Immature natural killer cell (primary cell): Measurements from ENCODE around the gene CARMIL1. TPM values are rescaled to one million over a fixed set of nuclear protein-coding genes. Genes with fewer than 3 reads are reported as not detected.

ENCODE experiments used
- DNase-seq, 3 donors: peaks; one replicate each; pipeline ENCODE4 v3.0.0; 2022; ENCODE audit warnings: mixed read lengths in 1 of 3
- H3K27ac Mint-ChIP-seq, 6 donors: one replicate each; pipeline ENCODE4 v1.8.0; 2020; ENCODE audit warnings: mixed read lengths in 6 of 6, mild to moderate bottlenecking in 5 of 6, inconsistent platforms in 4 of 6, moderate library complexity in 3 of 6
- H3K27me3 Mint-ChIP-seq, 3 donors: one replicate each; pipeline ENCODE4 v1.8.0; 2020 to 2021; ENCODE audit warnings: low read depth in 3 of 3, mild to moderate bottlenecking in 3 of 3, mixed read lengths in 3 of 3, moderate library complexity in 3 of 3, inconsistent platforms in 1 of 3
- H3K36me3 Mint-ChIP-seq, 3 donors: one replicate each; pipeline ENCODE4 v1.8.0; 2020; ENCODE audit warnings: mixed read lengths in 3 of 3, inconsistent platforms in 2 of 3, mild to moderate bottlenecking in 2 of 3
- H3K4me1 Mint-ChIP-seq, 2 donors: one replicate each; pipeline ENCODE4 v1.8.0; 2020; ENCODE audit warnings: inconsistent platforms in 2 of 2, mild to moderate bottlenecking in 2 of 2, mixed read lengths in 2 of 2, moderate library complexity in 1 of 2
- H3K4me3 Mint-ChIP-seq, 5 donors: one replicate each; pipeline ENCODE4 v1.8.0; 2020; ENCODE audit warnings: mild to moderate bottlenecking in 5 of 5, mixed read lengths in 5 of 5, inconsistent platforms in 3 of 5, moderate library complexity in 3 of 5
- H3K9me3 Mint-ChIP-seq, 6 donors: one replicate each; pipeline ENCODE4 v1.8.0; 2020; ENCODE audit warnings: mild to moderate bottlenecking in 6 of 6, mixed read lengths in 6 of 6, inconsistent platforms in 4 of 6, moderate library complexity in 3 of 6
- polyA plus RNA-seq, 3 donors: library from polyadenylated mRNA; unstranded; fragments of 300-500 nt; fragmentation: Illumina TruSeq; gene quantifications; one replicate each; pipeline ENCODE4 v1.2.3, GENCODE V29; 2021

Gene CARMIL1
- polyA plus RNA-seq, 3 donors from 2014 or later, result 0.12 TPM; not detected in 2

DNA sequence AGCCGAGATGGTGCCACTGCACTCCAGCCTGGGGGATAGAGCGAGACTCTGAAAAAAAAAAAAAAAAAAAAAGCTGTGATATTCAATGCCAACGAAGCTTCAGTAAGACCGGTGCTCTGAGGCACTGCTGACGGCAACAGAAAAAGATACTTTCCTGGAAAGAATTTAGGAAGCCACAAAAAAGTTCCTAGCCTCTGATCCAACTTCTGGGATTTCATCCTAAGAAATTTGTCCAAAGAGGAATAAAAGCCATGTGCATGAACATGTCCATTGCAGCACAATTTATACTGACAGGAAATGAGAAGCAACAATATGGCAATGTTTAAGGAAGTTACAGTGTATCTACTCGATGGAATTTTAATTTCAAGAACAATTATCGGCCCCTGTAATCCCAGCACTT is 24.5 kb upstream of the CARMIL1 start:
- no peak overlapping the region for H3K4me3 Mint-ChIP-seq
- no peaks in the 10 kb centered on the region for H3K36me3 Mint-ChIP-seq
- H3K9me3 Mint-ChIP-seq, result no peaks in the 10 kb centered on the region
- no peaks in the 10 kb centered on the region for H3K4me1 Mint-ChIP-seq
- no peak overlapping the region for H3K27ac Mint-ChIP-seq
- peaks cover 2 to 19% (median 4%) of the 10 kb centered on the region in 3 donors for H3K27me3 Mint-ChIP-seq
- no peak for DNase-seq

DNA sequence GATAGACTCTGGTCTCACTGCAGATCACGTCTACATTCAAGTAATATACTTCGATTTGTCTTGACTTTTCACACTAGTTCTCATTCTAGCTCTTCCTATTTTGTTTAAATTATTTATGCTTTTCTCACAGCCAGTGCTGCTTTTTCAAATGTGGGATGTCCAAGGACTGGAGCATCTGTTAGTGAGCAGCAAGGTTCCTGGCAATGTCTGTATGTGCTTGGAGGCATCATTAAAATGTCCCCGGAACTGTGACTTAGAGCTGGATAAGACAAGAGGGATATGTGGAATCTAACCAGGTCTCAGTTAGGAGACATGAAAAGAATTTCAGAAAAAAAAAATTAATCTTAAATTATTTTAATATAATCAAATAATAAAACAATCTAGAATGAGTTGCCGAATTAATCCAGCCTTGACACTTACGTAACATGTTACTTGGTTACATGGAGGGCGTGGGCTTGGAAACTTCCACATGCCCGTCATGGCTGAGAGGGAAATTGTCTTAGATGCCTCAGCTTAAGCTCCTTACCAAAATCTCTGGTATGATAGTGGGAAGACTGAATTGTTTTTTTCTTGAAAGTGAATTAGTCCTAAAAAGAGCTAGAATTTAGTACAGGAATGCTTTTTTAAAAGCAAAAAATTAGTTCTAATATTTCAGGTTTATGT is 21.4 kb upstream of the CARMIL1 start:
- Mint-ChIP-seq H3K4me3 (no peak overlapping the region), H3K36me3 (no peaks in the 10 kb centered on the region), H3K27me3 (peaks cover 0 to 11% (median 5%) of the 10 kb centered on the region in 3 donors), H3K4me1 (no peaks in the 10 kb centered on the region), H3K27ac (no peak overlapping the region), H3K9me3 (no peaks in the 10 kb centered on the region)
- no peak for DNase-seq

DNA sequence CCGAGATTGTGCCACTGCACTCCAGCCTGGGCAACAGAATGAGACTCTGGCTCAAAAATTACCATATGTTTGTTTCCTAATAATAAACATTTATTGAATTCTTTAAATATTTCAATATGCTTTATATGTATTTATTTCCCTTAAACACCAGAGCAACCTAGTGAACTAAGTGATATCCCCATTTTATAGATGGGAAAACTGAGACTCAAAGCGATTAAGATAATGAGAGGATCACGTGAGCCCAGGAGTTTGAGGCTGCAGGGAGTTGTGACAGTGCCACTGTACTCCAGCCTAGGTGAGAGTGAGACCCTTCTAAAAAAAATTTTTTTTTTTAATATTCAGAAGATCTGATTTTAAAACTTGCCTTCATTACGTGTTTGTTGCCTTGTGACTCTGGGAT is 19.4 kb upstream of the CARMIL1 start:
- H3K4me1 Mint-ChIP-seq, result no peaks in the 10 kb centered on the region
- H3K4me3 Mint-ChIP-seq, result no peak overlapping the region
- no peak for DNase-seq
- H3K27ac Mint-ChIP-seq, result no peak overlapping the region
- no peaks in the 10 kb centered on the region for H3K36me3 Mint-ChIP-seq
- H3K9me3 Mint-ChIP-seq, result no peaks in the 10 kb centered on the region
- peaks cover 0 to 7% (median 5%) of the 10 kb centered on the region in 3 donors for H3K27me3 Mint-ChIP-seq

DNA sequence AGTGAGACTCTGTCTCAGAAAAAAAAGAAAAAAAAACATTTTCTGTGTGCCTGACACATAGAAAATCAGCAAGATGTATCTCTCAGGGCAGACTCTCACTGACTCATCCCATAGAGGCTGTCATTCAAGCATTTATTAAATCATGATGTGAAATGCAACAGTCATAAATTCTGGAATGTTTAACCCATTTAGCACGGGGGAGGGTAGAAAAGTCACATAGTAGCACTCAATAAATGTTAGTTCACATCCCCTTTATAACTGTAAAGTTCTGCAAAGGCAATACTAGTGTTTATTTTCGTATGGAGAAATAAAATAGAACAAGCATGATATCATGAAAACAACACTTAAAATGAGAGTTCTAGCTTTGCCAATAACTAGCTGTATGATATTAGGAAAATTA is 15.5 kb upstream of the CARMIL1 start:
- Mint-ChIP-seq H3K4me1 (no peaks in the 10 kb centered on the region), H3K27me3 (peaks cover 2 to 5% (median 3%) of the 10 kb centered on the region in 3 donors), H3K4me3 (no peak overlapping the region), H3K27ac (no peak overlapping the region), H3K9me3 (no peaks in the 10 kb centered on the region), H3K36me3 (no peaks in the 10 kb centered on the region)
- no peak for DNase-seq

DNA sequence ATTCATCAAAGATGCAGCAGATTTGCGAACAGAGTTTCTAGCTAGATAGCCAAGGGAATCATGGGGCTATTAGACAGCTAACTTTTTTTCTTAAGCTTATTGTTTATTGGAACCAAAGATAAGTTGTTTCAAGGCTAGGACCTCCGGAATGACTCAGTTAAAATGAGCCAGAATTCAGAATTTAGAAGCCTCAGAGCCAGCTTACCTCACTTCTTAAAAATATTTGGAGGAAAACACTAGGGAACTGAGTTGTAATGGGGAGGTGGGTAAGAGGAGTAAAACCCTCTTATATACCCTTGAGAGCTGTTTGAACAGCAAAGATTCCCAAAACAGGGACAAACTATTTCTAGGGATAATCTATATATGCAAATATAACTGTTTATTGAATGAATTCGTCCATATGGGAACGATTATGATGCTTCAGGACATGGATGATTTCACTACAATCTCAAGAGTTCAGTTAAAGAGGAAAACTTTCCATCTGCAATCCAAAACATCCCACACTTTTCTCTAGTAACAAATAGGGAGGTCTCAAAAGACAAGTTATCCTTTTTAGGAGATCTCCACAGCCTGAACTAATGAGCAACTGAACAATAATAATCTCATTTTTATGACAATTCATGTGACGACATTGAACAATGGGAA is 12.6 kb upstream of the CARMIL1 start:
- Mint-ChIP-seq H3K4me1 (no peaks in the 10 kb centered on the region), H3K4me3 (no peak overlapping the region), H3K9me3 (no peaks in the 10 kb centered on the region), H3K36me3 (no peaks in the 10 kb centered on the region), H3K27ac (no peak overlapping the region), H3K27me3 (peaks cover 0 to 4% (median 2%) of the 10 kb centered on the region in 3 donors)
- DNase-seq, result no peak

DNA sequence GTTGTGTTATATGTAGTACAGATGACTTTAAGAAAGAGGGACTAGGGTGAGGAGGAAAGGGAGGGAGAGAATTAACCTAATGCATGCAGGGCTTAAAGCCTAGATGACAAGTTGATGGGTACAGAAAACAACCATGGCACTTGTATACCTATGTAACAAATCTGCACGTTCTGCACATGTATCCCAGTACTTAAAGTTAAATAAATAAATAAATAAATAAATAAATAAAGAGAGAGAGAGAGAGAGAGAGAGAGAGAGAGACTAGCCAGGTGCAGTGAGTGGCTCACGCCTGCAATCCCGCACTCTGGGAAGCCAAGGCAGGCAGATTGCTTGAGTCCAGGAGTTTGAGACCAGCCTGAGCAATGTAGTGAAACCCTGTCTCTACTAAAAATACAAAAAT is 11.5 kb upstream of the CARMIL1 start:
- Mint-ChIP-seq H3K27ac (no peak overlapping the region), H3K27me3 (peaks cover 1 to 5% (median 4%) of the 10 kb centered on the region in 3 donors), H3K4me1 (no peaks in the 10 kb centered on the region), H3K4me3 (no peak overlapping the region), H3K9me3 (no peaks in the 10 kb centered on the region), H3K36me3 (no peaks in the 10 kb centered on the region)
- no peak for DNase-seq

DNA sequence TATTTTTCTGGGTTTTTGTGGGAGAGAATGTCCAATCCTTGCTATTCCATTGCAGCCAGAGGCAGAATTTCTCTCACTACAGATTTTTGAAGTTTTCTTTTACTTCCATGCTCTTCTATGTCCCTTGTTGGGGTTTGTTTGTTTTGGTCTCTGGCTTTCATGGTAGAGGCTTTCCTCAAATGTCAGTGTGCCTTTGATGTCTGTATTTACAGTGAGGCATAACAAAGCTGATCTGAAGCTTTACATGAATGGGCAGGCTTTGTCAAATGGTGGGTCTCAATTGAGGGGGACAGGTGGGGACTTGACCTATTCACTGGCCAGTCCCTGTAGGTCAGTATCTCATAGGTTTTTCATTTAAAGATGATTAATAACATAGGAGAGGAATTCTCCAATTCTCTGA is 8.6 kb upstream of the CARMIL1 start:
- no peak overlapping the region for H3K27ac Mint-ChIP-seq
- H3K27me3 Mint-ChIP-seq, result peaks cover 4 to 13% (median 4%) of the 10 kb centered on the region in 3 donors
- DNase-seq, result no peak
- no peaks in the 10 kb centered on the region for H3K36me3 Mint-ChIP-seq
- no peaks in the 10 kb centered on the region for H3K9me3 Mint-ChIP-seq
- H3K4me1 Mint-ChIP-seq, result no peaks in the 10 kb centered on the region
- H3K4me3 Mint-ChIP-seq, result no peak overlapping the region

DNA sequence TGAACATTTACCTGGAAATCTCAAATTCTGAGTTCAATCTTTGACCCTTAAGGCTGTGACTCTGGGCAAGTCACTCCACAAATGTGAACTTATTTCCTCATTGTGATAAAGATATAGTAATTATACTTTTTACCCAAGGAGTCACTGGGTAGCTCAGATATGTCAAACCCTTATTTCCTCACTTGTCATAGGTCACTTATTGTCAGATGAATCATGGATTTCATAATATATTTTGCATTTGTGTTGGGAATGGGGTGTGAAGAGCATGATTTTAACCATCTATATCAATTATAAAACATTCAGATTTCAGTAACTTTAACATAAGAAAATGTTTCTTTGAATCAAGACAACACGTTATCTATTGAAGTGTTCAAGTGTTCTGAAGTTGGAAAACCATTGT is 3.7 kb upstream of the CARMIL1 start:
- Mint-ChIP-seq H3K4me1 (peaks cover 16 to 22% of the 10 kb centered on the region in 2 donors), H3K27me3 (peaks cover 9 to 24% (median 20%) of the 10 kb centered on the region in 3 donors), H3K9me3 (no peaks in the 10 kb centered on the region), H3K36me3 (no peaks in the 10 kb centered on the region), H3K27ac (no peak overlapping the region), H3K4me3 (no peak overlapping the region)
- DNase-seq, result no peak

DNA sequence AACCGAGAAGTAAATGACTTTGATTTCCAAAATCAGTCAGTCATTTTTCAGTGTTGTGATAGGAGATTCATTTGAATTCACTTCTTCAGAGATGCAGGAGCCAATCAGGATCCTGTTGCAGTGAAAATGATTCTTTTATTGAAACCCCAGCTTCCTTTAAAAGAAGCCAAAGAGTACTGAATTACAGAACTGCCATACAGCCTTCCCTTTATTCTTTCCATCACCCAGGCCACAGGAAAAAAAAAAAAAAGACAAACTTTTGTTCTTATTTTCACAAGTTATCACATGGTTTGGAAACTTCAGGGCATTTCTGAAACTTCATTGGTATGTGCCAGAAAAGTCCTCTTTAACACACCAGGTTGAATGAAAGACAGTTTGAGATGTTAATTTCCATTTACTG is 1.8 kb upstream of the CARMIL1 start:
- no peak overlapping the region for H3K27ac Mint-ChIP-seq
- no peaks in the 10 kb centered on the region for H3K36me3 Mint-ChIP-seq
- no peak for DNase-seq

DNA sequence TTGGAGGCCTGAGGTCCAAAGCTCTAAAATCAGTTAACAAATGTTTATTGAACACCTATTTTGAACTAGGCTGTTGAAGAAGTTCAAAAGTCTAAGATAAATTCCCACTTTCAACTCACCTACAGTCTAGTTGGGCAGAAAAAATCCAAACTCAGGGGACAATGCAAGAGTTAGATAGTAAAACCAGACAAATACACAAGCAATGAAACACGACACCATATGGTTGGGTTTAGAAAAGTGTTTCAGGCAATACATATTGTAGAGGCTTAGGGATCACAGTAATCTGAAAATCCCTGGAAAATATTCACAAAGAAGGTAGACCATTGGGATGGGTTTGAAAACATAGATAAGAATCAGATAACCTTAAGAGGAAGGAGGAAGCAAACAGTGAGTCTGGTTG is 1.3 kb upstream of the CARMIL1 start:
- DNase-seq, result no peak
- Mint-ChIP-seq H3K36me3 (no peaks in the 10 kb centered on the region), H3K27ac (peak overlapping the region in 2 of 6 donors; percentile 24 to 64), H3K27me3 (peaks cover 7 to 23% (median 20%) of the 10 kb centered on the region in 3 donors), H3K4me3 (peak overlapping the region; percentile 47 to 96 (median 66)), H3K4me1 (peaks cover 18 to 26% of the 10 kb centered on the region in 2 donors), H3K9me3 (no peaks in the 10 kb centered on the region)

More for the DNA sequence above, 1.8 kb upstream of the CARMIL1 start:
- H3K4me1 Mint-ChIP-seq, result peaks cover 18 to 26% of the 10 kb centered on the region in 2 donors
- H3K4me3 Mint-ChIP-seq, result peak overlapping the region in 1 of 5 donors; percentile 96
- H3K9me3 Mint-ChIP-seq, result no peaks in the 10 kb centered on the region
- H3K27me3 Mint-ChIP-seq, result peaks cover 7 to 23% (median 20%) of the 10 kb centered on the region in 3 donors

DNA sequence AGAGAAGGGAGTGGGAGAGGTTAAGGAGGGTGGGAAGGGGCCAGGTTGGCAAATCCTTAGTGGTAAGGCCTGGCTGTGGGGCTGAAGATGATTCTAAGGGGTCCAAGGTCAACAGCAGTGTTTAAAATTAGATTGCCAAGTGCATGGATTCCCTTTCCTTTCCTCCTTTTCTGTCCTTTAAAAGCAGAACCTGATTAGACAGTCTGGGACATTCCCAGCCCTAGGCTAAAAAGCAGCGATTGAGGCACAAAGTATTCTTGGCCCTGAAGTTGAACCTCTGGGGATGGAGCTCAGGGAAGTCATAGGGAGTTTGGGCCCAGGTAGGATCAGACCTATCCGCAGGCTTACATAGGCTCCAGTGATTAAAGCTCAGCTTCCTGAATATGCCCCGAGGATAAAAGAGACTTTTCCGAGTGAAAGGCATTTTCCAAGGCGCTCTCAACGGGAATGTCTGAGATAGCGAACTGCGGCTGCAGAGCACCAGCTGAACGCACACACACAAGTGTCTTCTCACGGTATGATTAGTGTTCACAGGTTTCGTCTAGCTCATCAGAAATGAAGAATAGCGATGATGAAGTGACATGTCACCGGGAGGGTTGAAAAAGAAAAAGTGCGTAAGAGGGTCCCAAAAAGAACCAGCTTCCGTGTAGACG is 787 bp upstream of the CARMIL1 start:
- Mint-ChIP-seq H3K27ac (peak overlapping the region in 3 of 6 donors; percentile 37 to 75 (median 43)), H3K9me3 (no peaks in the 10 kb centered on the region)
- no peak for DNase-seq

DNA sequence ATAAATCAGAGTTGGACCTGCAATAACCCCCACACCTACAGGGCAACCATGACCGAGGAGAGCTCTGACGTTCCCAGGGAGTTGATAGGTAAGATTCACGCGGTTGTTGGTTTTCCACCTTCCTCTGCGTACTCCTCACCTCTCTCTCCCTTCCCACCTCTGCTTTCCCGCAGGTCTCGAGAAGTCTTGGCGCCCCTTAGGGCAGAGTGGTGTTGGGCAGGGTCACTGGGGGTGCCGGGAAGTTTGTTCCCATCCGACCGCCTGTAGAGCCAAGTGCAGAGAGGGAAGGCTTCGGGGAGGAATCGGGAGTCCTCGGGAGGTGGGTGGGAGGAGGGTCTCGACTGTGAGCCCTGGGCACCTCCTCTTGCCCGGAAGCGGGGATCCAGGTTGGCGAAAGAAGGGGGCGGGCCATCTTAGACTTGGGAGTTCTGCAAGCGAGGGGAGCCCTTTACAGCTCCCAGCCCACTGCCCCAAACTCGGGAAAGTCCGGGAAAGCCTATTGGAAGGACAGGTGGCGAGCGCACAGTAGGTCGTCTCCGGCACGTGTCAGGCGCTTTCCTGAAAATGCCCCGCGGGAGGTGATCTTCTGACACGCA is 672 bp downstream of the CARMIL1 start:
- Mint-ChIP-seq H3K4me1 (peaks cover 18 to 26% of the 10 kb centered on the region in 2 donors), H3K27ac (peak overlapping the region in 1 of 6 donors; percentile 23), H3K27me3 (peaks cover 7 to 22% (median 16%) of the 10 kb centered on the region in 3 donors), H3K9me3 (no peaks in the 10 kb centered on the region), H3K36me3 (no peaks in the 10 kb centered on the region), H3K4me3 (peak overlapping the region; percentile 68 to 85 (median 80))
- DNase-seq, result no peak

More for the DNA sequence above, 787 bp upstream of the CARMIL1 start:
- Mint-ChIP-seq H3K27me3 (peaks cover 7 to 20% (median 20%) of the 10 kb centered on the region in 3 donors), H3K36me3 (no peaks in the 10 kb centered on the region), H3K4me3 (peak overlapping the region; percentile 85 to 96 (median 89)), H3K4me1 (peaks cover 18 to 26% of the 10 kb centered on the region in 2 donors)

DNA sequence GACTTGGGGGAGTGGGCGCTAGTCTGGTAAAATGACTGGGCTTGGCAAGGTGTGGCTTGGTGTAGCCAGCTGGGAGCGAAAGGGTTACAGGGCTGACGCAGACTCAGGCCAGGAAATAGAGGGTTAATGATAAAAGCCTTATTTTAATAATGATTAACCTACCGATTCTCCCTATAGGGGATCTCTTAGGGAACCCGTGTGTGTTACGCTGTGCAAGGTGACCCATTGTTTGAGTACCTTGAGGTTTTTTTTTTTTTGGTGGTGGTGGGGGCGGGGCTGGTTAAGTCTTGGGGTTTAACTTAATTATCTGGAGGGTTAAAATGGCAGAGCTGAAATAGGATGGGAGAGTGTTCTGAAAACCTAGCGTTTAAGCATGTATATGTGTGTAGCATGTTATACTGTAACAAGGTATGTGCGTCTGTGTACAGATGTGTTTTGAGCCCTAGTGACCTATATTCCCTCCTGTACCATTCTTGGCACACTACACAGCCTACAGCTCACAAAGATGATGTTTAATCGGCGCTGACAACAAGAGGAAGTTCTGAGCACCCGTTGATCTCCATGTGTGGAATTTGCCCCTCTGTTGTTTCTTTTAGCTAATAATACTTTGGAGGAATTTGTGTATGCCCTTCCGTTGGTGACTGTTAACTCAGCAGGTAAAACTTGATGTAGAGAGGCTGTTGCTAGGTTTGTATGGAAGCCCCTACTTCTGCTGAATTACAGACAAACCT is 1.3 kb downstream of the CARMIL1 start:
- Mint-ChIP-seq H3K4me1 (peaks cover 18 to 26% of the 10 kb centered on the region in 2 donors), H3K9me3 (no peaks in the 10 kb centered on the region), H3K27ac (peak overlapping the region in 1 of 6 donors; percentile 80), H3K27me3 (peaks cover 7 to 20% (median 14%) of the 10 kb centered on the region in 3 donors), H3K4me3 (peak overlapping the region; percentile 68 to 85 (median 80)), H3K36me3 (no peaks in the 10 kb centered on the region)
- DNase-seq, result no peak
